HFF-Myc (cell line): ENCODE measurements around the gene USP12.

Source experiments
- DNase-seq: peaks from one replicate; pipeline ENCODE4 v3.0.0-alpha.2; 2011; ENCODE audit warnings: low read depth; ENCODE audit errors: extremely low read depth
- H3K4me3 ChIP-seq: replicated peaks from 2 replicates; pipeline ENCODE4 v1.5.1; 2011; ENCODE audit warnings: low read depth, mild to moderate bottlenecking, control low read depth, low read length
- CTCF ChIP-seq: IDR thresholded peaks from 2 replicates; pipeline ENCODE4 v1.5.1; 2012; ENCODE audit warnings: mild to moderate bottlenecking, low read depth, low read length, control low read depth; ENCODE audit errors: missing control alignments

Gene USP12

GRCh38 chr13:27112006-27112405 is 59.6 kb downstream of the USP12 start:
- no peak overlapping the region for H3K4me3 ChIP-seq
- no peak for DNase-seq
- no peak for TF ChIP-seq CTCF

- no peak for DNase-seq
- no peak for TF ChIP-seq CTCF
- H3K4me3 ChIP-seq: no peak overlapping the region
Measured at GRCh38 chr13:27110056-27110746, 61.4 kb downstream of the USP12 start.

GRCh38 chr13:27106144-27106543 is 65.5 kb downstream of the USP12 start:
- DNase-seq: no peak
- no peak overlapping the region for H3K4me3 ChIP-seq
- TF ChIP-seq CTCF: no peak

- no peak for TF ChIP-seq CTCF
- DNase-seq: no peak
- H3K4me3 ChIP-seq: no peak overlapping the region
Measured at GRCh38 chr13:27104606-27105005, 67.0 kb downstream of the USP12 start.

GRCh38 chr13:27101847-27102246 is 69.8 kb downstream of the USP12 start:
- no peak overlapping the region for H3K4me3 ChIP-seq
- no peak for TF ChIP-seq CTCF
- DNase-seq: no peak

GRCh38 chr13:27101289-27101688 is 70.3 kb downstream of the USP12 start:
- H3K4me3 ChIP-seq: no peak overlapping the region
- DNase-seq: no peak
- TF ChIP-seq CTCF: no peak

GRCh38 chr13:27097691-27098090 is 73.9 kb downstream of the USP12 start:
- DNase-seq: no peak
- TF ChIP-seq CTCF: no peak
- H3K4me3 ChIP-seq: no peak overlapping the region
